K562 (cell line): ENCODE measurements around the gene ACTA2. TPM values are rescaled to one million over a fixed set of nuclear protein-coding genes. Genes with fewer than 3 reads are reported as not detected.

Experiments
- BHLHE40 ChIP-seq: IDR thresholded peaks from 2 replicates; pipeline ENCODE4 v1.6.1; 2011; ENCODE audit warnings: low read length, improper control_type of control experiment
- HDAC6 ChIP-seq: IDR thresholded peaks from 2 replicates; pipeline ENCODE4 v1.6.1; 2012; ENCODE audit warnings: low read depth, mild to moderate bottlenecking, control low read depth, inconsistent platforms, low read length, moderate library complexity
- MCM7 ChIP-seq, 2 experiments: fragments of 450-650 bp; IDR thresholded peaks; 2 replicates each; pipeline ENCODE4 v1.6.1; 2016 to 2018
- PYGO2 ChIP-seq: fragments of 450-650 bp; IDR thresholded peaks from 2 replicates; pipeline ENCODE4 v1.6.1; 2016; ENCODE audit warnings: mild to moderate bottlenecking, missing genetic modification characterization, moderate library complexity, missing compliant biosample characterization
- RAD21 ChIP-seq, 2 experiments: fragments of 250-450 bp in 1 of 2; fragments of 450-650 bp in 1 of 2; sonication (Bioruptor Pico) in 1 of 2; formaldehyde crosslinking in 1 of 2; IDR thresholded peaks in 1 of 2; conservative IDR thresholded peaks in 1 of 2; 2 replicates each; pipeline versions ENCODE4 v1.4.0 to v1.8.0; 2020 to 2022; ENCODE audit warnings: mild to moderate bottlenecking in 2 of 2, moderate library complexity in 1 of 2
- SMC3 ChIP-seq: conservative IDR thresholded peaks from 2 replicates; pipeline ENCODE4 v1.6.1; 2011; ENCODE audit warnings: low read depth, low read length, improper control_type of control experiment; ENCODE audit not compliant: insufficient read depth
- SRSF9 ChIP-seq: fragments of 200-400 bp; formaldehyde crosslinking; IDR thresholded peaks from 2 replicates; pipeline ENCODE4 v1.6.1; 2017; ENCODE audit warnings: low read depth, low read length, borderline replicate concordance
- TBL1XR1 ChIP-seq, 2 experiments: IDR thresholded peaks; 2 replicates each; pipeline ENCODE4 v1.6.1; 2012; ENCODE audit warnings: improper control_type of control experiment in 2 of 2, low read length in 2 of 2, mild to moderate bottlenecking in 1 of 2
- TEAD1 ChIP-seq, 2 experiments: fragments of 450-650 bp in 1 of 2; sonication (generic) in 1 of 2; formaldehyde crosslinking; IDR thresholded peaks; 2 replicates each; pipeline versions ENCODE4 v1.4.0 to v1.8.0; 2020 to 2022; ENCODE audit warnings: mild to moderate bottlenecking in 2 of 2, missing genetic modification reagents in 1 of 2
- TRIM28 ChIP-seq: fragments of 450-650 bp; IDR thresholded peaks from 2 replicates; pipeline ENCODE4 v1.6.1; 2017
- ZBTB8A ChIP-seq: fragments of 450-650 bp; IDR thresholded peaks from 2 replicates; pipeline ENCODE4 v1.6.1; 2018; ENCODE audit warnings: mild to moderate bottlenecking, moderate library complexity; ENCODE audit not compliant: partially characterized antibody
- polyA plus RNA-seq, 8 experiments: library from polyadenylated mRNA; depleted of rRNA in 4 of 8; stranded (reverse) in 5 of 8; unstranded in 3 of 8; fragments of >200 nt; fragmentation: Nextera tagmentation in 2 of 8; fragmentation: Illumina TruSeq in 1 of 8; extraction: Ambion mirVana in 2 of 8; extraction: Trizol in 1 of 8; gene quantifications; 2 replicates each; pipeline versions ENCODE4 v1.2.1 to v1.2.3, GENCODE V29; 2011 to 2014; ENCODE audit warnings: inconsistent platforms in 1 of 8, missing spikeins in 1 of 8
- total RNA-seq, 7 experiments: library from RNA; depleted of rRNA in 6 of 7; stranded (reverse); fragments of >200 nt in 6 of 7; fragmentation: Illumina TruSeq in 2 of 7; extraction: Trizol in 2 of 7; gene quantifications; 2 replicates each; pipeline versions ENCODE4 v1.2.1 to v1.2.3, GENCODE V29; 2011 to 2021; ENCODE audit warnings: low replicate concordance in 1 of 7
- TF ChIP-seq, protein P1 (sequence below), 2 experiments: fragments of 450-650 bp; formaldehyde crosslinking in 1 of 2; IDR thresholded peaks; 2 replicates each; pipeline versions ENCODE4 v1.4.0 to v1.6.1; 2014 to 2020; ENCODE audit warnings: mild to moderate bottlenecking in 2 of 2, borderline replicate concordance in 1 of 2, low read depth in 1 of 2
- TF ChIP-seq, protein P2 (sequence below): fragments of 250-450 bp; sonication (Bioruptor Pico); IDR thresholded peaks from 2 replicates; pipeline ENCODE4 v1.5.0; 2021
- TF ChIP-seq, protein P3 (sequence below): fragments of 450-650 bp; formaldehyde crosslinking; IDR thresholded peaks from 2 replicates; pipeline ENCODE4 v1.4.0; 2020; ENCODE audit warnings: mild to moderate bottlenecking, moderate library complexity
- TF ChIP-seq, protein P4 (sequence below), 2 experiments: fragments of 450-650 bp; conservative IDR thresholded peaks; 2 replicates each; pipeline ENCODE4 v1.6.1; 2017; ENCODE audit warnings: mild to moderate bottlenecking in 2 of 2, moderate library complexity in 2 of 2

Gene ACTA2
- total and polyA plus RNA-seq, 9 of the 15 experiments (the other 6 are each of a cell fraction or from before 2014, with no cell fraction given), result 0.15 to 1.0 (median 0.38) TPM; not detected in 3

DNA sequence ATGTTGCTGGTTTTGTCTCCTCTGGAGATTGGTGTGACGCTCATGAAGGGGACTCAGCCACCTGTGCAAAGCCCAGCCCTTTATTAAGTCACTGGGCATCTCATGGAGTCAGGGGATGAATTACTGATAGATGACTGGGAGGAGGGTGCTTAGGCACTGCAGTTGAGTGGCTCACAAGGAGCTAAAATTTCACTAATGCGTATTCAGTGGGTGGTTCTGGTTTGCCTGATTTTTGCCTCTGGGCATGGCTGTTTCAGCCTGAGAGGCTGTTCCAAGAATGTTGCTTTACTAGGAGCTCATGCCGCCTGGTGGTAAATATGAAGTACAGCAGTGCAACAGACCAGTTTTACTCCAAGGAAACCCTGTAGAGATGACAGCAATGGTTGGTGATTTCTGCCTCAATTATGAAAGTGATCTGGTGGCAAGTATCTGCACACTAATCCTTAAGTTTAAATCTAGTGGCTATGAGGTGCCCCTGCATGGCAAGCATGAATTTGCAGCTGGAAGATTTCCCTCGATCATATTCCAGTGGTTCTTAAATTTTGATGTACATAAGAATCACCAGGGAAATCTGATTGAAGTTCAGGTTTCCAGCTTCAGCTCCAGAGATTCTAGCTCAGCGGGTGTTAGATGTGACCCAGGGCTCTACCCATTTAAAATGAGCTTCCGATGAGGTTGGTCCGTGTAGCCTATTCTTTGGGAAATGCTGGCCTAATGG, 19.9 kb downstream of the ACTA2 start (continued):
- TF ChIP-seq, protein P1, sequence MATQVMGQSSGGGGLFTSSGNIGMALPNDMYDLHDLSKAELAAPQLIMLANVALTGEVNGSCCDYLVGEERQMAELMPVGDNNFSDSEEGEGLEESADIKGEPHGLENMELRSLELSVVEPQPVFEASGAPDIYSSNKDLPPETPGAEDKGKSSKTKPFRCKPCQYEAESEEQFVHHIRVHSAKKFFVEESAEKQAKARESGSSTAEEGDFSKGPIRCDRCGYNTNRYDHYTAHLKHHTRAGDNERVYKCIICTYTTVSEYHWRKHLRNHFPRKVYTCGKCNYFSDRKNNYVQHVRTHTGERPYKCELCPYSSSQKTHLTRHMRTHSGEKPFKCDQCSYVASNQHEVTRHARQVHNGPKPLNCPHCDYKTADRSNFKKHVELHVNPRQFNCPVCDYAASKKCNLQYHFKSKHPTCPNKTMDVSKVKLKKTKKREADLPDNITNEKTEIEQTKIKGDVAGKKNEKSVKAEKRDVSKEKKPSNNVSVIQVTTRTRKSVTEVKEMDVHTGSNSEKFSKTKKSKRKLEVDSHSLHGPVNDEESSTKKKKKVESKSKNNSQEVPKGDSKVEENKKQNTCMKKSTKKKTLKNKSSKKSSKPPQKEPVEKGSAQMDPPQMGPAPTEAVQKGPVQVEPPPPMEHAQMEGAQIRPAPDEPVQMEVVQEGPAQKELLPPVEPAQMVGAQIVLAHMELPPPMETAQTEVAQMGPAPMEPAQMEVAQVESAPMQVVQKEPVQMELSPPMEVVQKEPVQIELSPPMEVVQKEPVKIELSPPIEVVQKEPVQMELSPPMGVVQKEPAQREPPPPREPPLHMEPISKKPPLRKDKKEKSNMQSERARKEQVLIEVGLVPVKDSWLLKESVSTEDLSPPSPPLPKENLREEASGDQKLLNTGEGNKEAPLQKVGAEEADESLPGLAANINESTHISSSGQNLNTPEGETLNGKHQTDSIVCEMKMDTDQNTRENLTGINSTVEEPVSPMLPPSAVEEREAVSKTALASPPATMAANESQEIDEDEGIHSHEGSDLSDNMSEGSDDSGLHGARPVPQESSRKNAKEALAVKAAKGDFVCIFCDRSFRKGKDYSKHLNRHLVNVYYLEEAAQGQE (IDR thresholded peaks at IDR 0.05; ENCODE audit: borderline replicate concordance), result peak; percentile 32; the same call in 1 of the 2 replicates
- TF ChIP-seq, protein P1 (CRISPR knock-in tag; IDR thresholded peaks at IDR 0.05; ENCODE audit: low read depth), result no peak
- TF ChIP-seq PYGO2 (no peak), MCM7 (IDR thresholded peaks at IDR 0.05) (no peak), BHLHE40 (no peak), RAD21 (CRISPR knock-in tag; conservative IDR thresholded peaks at IDR 0.05 in 1 of 2, IDR thresholded peaks at IDR 0.05 in 1 of 2) (peak; percentile 66 to 73), TRIM28 (no peak), TEAD1 (CRISPR knock-in tag; IDR thresholded peaks at IDR 0.05) (peak in 1 of 2 experiments; percentile 53; a peak in 1 of 4 replicates), SRSF9 (no peak), HDAC6 (no peak), ZBTB8A (no peak), SMC3 (peak; percentile 52), TBL1XR1 (IDR thresholded peaks at IDR 0.05; ENCODE audit: low read length in 2 of 2) (no peak)
- TF ChIP-seq, protein P2, sequence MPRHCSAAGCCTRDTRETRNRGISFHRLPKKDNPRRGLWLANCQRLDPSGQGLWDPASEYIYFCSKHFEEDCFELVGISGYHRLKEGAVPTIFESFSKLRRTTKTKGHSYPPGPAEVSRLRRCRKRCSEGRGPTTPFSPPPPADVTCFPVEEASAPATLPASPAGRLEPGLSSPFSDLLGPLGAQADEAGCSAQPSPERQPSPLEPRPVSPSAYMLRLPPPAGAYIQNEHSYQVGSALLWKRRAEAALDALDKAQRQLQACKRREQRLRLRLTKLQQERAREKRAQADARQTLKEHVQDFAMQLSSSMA, result no peak
- TF ChIP-seq, protein P3, sequence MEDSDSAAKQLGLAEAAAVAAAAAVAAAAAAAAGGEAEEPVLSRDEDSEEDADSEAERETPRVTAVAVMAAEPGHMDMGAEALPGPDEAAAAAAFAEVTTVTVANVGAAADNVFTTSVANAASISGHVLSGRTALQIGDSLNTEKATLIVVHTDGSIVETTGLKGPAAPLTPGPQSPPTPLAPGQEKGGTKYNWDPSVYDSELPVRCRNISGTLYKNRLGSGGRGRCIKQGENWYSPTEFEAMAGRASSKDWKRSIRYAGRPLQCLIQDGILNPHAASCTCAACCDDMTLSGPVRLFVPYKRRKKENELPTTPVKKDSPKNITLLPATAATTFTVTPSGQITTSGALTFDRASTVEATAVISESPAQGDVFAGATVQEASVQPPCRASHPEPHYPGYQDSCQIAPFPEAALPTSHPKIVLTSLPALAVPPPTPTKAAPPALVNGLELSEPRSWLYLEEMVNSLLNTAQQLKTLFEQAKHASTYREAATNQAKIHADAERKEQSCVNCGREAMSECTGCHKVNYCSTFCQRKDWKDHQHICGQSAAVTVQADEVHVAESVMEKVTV (CRISPR knock-in tag), result 0 out of 2 replicates have a peak, but pooled peaks have one; percentile 30
- TF ChIP-seq, protein P4, sequence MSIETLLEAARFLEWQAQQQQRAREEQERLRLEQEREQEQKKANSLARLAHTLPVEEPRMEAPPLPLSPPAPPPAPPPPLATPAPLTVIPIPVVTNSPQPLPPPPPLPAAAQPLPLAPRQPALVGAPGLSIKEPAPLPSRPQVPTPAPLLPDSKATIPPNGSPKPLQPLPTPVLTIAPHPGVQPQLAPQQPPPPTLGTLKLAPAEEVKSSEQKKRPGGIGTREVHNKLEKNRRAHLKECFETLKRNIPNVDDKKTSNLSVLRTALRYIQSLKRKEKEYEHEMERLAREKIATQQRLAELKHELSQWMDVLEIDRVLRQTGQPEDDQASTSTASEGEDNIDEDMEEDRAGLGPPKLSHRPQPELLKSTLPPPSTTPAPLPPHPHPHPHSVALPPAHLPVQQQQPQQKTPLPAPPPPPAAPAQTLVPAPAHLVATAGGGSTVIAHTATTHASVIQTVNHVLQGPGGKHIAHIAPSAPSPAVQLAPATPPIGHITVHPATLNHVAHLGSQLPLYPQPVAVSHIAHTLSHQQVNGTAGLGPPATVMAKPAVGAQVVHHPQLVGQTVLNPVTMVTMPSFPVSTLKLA (conservative IDR thresholded peaks at IDR 0.05), result no peak
